ENCODE measurements around the gene NACC1. TPM values are rescaled to one million over a fixed set of nuclear protein-coding genes. Genes with fewer than 3 reads are reported as not detected.
"Not testable (repeated sequence)": the region's sequence is repeated elsewhere in the genome, so short reads cannot be mapped to it uniquely, and the experiment has no call there.

NACC1 gene
- total RNA-seq, 1 donor from 2014 or later, result 22.6 TPM

- Histone ChIP-seq H3K4me3 (peak overlapping the region; percentile 40 to 44), H3K9me3 (no peaks in the 10 kb centered on the region), H3K36me3 (no peaks in the 10 kb centered on the region), H3K4me1 (peaks cover 60% of the 10 kb centered on the region), H3K27me3 (no peaks in the 10 kb centered on the region), H3K27ac (peak overlapping the region; percentile 97)
- intact Hi-C loops (cut with DNase I), result no loop called here
- no peak for TF ChIP-seq CTCF (IDR thresholded peaks at IDR 0.05)
- peak in 1 of 2 donors; percentile 38 for TF ChIP-seq POLR2A (IDR thresholded peaks at IDR 0.05)
- TF ChIP-seq POLR2AphosphoS5 (IDR thresholded peaks at IDR 0.05; ENCODE audit: insufficient read depth in 1 of 2, low read depth in 1 of 2), result peak; percentile 83 to 95
- peak in 1 of 2 donors; percentile 100 for DNase-seq (ENCODE audit: extremely low spot score in 2 of 2)
Measured at GRCh38 chr19:13162724-13163608, 44.9 kb downstream of the NACC1 start.

GRCh38 chr19:13163609-13164342 is 45.7 kb downstream of the NACC1 start:
- H3K27ac ChIP-seq, result peak overlapping the region; percentile 97
- H3K9me3 ChIP-seq, result no peaks in the 10 kb centered on the region

GRCh38 chr19:13164343-13165161 is 46.5 kb downstream of the NACC1 start:
- H3K36me3 ChIP-seq, result no peaks in the 10 kb centered on the region
- no peaks in the 10 kb centered on the region for H3K27me3 ChIP-seq
- H3K9me3 ChIP-seq, result no peaks in the 10 kb centered on the region
- TF ChIP-seq CTCF (IDR thresholded peaks at IDR 0.05) (no peak), POLR2A (IDR thresholded peaks at IDR 0.05) (no peak), POLR2AphosphoS5 (IDR thresholded peaks at IDR 0.05; ENCODE audit: insufficient read depth in 1 of 2, low read depth in 1 of 2) (peak in 1 of 2 donors; percentile 23)
- DNase-seq (ENCODE audit: extremely low spot score in 2 of 2), result no peak
- peak overlapping the region; percentile 97 for H3K27ac ChIP-seq
- intact Hi-C loops (cut with DNase I), result no loop called here
- peaks cover 74% of the 10 kb centered on the region for H3K4me1 ChIP-seq
- peak overlapping the region; percentile 40 to 44 for H3K4me3 ChIP-seq

More at GRCh38 chr19:13163609-13164342, 45.7 kb downstream of the NACC1 start:
- H3K4me3 ChIP-seq, result peak overlapping the region; percentile 40 to 44
- H3K27me3 ChIP-seq, result no peaks in the 10 kb centered on the region
- H3K4me1 ChIP-seq, result peaks cover 67% of the 10 kb centered on the region
- no peaks in the 10 kb centered on the region for H3K36me3 ChIP-seq
- intact Hi-C loops (cut with DNase I), result no loop called here
- TF ChIP-seq CTCF (IDR thresholded peaks at IDR 0.05), result no peak
- TF ChIP-seq POLR2A (IDR thresholded peaks at IDR 0.05), result peak in 1 of 2 donors; percentile 32
- TF ChIP-seq POLR2AphosphoS5 (IDR thresholded peaks at IDR 0.05; ENCODE audit: insufficient read depth in 1 of 2, low read depth in 1 of 2), result peak in 1 of 2 donors; percentile 56
- DNase-seq (ENCODE audit: extremely low spot score in 2 of 2), result no peak

GRCh38 chr19:13165162-13165997 is 47.3 kb downstream of the NACC1 start:
- no peaks in the 10 kb centered on the region for H3K36me3 ChIP-seq
- intact Hi-C loops (cut with DNase I), result no loop called here
- peak overlapping the region; percentile 97 for H3K27ac ChIP-seq
- no peak for TF ChIP-seq POLR2A (IDR thresholded peaks at IDR 0.05)
- no peak for TF ChIP-seq POLR2AphosphoS5 (IDR thresholded peaks at IDR 0.05; ENCODE audit: insufficient read depth in 1 of 2, low read depth in 1 of 2)
- TF ChIP-seq CTCF (IDR thresholded peaks at IDR 0.05), result no peak
- no peaks in the 10 kb centered on the region for H3K27me3 ChIP-seq
- no peak overlapping the region for H3K4me3 ChIP-seq
- DNase-seq (ENCODE audit: extremely low spot score in 2 of 2), result no peak
- H3K4me1 ChIP-seq, result peaks cover 83% of the 10 kb centered on the region
- no peaks in the 10 kb centered on the region for H3K9me3 ChIP-seq

- H3K36me3 ChIP-seq; H3K9me3 ChIP-seq; intact Hi-C loops (cut with DNase I); H3K27ac ChIP-seq; H3K27me3 ChIP-seq; H3K4me3 ChIP-seq; DNase-seq (ENCODE audit: extremely low spot score in 2 of 2): not testable (repeated sequence)
- H3K4me1 ChIP-seq, result peaks cover 86% of the 10 kb centered on the region
Measured at GRCh38 chr19:13166151-13166550, 48.1 kb downstream of the NACC1 start.

All from vagina (tissue), 2 donors.